GM04504 (cell line): Measurements from ENCODE around the gene SMCP.

ENCODE experiments used
- DNase-seq: peaks from one replicate; pipeline ENCODE4 v3.0.0-alpha.2; 2012; ENCODE audit warnings: low read depth

Gene SMCP, protein sequence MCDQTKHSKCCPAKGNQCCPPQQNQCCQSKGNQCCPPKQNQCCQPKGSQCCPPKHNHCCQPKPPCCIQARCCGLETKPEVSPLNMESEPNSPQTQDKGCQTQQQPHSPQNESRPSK

DNA sequence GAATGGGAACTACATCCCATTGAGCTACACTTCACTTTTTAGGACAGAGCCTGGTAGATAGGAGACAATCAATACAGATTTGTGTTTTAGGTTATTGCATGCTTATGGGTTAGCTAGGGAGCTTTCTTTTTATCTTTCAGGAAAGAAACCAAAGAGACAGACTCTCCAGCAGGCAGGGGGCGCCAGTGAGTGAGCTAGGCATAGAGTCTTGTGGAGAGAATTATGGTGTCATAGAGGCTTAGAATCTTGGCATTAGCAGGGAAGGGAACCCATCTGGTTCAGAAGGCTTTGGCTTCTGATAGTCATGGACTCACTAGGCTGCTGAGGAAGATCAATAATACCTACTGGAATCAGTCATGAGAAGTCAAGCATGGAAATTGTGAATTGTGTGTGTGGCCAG is at the start of gene SMCP:
SMCP (plus strand) TSS at position 281 of the 400 bp plus-strand sequence. CDS start 6,101 bp downstream, outside the sequence.
- no peak for DNase-seq

DNA sequence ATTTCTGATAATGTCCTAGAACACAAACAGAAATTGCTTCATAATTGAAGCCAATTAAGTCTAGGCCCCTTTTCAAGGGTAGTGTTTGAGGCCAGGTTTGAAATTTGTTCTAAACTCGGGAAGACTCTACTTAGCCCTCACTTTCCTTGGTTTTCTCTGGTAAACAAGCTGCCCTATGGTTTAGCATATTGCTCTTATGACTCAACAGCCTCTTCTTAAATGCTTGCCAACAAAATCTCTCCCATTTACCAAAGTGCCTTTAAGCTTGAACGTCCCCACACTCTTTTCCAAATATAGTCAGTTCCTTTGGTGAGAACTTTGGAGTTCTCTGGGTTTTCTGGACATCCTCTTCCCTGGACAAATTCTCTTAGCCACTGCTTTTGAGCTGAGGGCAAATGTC is 41.3 kb upstream of the SMCP start:
- DNase-seq = no peak

DNA sequence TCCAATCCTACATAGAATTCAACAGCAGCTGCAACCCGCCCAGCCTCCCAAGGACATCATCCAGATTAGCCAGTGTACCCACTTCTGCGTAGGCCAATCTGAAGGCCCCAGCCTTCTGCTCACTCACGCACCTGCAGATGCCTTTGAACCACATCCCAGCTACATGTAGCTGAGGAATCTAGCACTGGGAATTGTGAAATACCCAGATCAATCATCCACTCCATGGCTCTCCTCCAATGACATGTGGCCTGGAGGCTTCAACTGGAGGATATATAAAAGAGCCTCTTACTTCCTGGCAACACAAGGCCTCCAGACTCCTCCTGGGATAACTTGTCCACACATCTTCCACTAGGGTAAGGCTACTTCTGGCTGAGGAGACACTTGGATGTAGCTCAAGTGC is 35.6 kb upstream of the SMCP start, which contains the start of gene LCE6A:
LCE6A (plus strand) TSS at position 301 of the 400 bp plus-strand sequence. CDS start 665 bp downstream, outside the sequence.
- DNase-seq = no peak

DNA sequence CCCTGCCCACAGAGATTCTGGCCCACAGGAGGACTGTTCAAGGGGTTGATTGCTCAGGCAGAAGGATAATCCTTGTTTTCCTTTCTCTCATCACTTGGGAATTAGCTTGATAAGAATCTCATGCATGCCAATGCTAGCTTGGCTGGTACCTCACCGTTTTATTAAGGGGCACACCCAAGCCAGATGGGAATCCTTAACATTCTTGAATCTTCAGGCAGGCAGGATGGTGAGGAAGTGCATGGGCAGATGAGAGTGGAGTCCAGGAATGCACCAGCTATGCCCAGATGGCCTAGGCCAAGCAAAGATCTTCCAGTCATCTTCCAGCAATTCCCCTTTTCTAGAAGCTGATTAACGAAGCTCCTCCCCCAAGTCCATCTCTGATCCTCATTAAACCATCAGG is 22.5 kb upstream of the SMCP start:
- no peak for DNase-seq

DNA sequence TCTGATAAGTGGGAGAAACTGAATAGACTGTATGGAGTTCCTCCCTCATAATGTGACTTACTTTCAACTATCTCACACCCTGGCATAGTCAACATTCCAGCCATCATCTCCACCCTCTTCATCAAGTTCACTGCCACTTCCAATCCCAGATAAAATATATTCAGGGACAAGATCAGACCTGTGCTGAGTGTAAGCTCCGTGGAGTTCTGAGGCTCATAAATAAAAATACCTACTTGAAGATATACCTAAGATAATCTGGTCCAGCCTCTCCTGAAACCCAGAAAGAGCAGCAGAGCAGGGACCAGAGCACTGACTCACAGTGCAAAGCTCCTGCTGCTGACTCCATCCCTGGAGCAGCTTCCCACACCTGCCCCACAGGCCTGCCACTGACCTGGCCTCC is 20.1 kb upstream of the SMCP start:
- no peak for DNase-seq

DNA sequence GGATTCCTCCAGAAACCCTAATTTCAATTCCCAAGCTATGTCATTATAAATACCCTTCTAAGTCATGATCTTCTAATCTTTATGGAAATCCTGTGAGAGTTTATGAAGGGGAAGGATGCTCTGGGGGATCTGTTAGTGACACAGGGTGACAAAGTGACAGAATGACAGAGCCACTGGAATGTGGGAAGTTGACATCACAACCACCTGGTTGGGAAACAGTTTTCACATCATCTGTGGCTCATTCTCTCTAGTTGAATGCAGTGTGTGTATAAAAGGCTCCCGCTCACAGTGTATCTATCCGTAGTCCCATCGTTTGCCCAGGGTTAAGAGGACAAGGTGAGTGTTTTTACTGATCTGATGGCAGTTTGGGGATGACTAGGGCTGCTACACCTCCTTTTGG is 18.4 kb upstream of the SMCP start, which contains the start of gene LCE7A:
LCE7A (plus strand) TSS at position 301 of the 400 bp plus-strand sequence. CDS start 702 bp downstream, outside the sequence.
- no peak for DNase-seq

DNA sequence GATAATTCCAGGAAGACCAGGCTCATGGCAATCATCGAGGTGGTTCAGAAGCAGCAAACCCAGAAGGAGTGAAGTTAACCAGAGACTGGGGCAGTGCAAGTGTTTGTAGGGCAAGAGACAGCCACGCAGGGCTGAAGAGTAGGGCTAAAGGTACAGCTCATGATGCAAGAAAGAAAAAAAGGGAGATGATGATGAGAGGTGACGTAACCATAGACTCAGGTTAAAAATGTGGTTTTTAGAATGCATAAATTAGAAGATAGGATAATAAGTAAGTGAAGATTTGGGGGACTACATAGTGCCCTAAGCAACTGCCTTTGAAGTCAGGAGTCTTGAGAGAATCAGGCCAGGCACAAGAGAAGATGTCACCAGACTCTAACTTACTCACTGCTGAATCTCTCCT is 18.0 kb upstream of the SMCP start:
- DNase-seq = no peak

DNA sequence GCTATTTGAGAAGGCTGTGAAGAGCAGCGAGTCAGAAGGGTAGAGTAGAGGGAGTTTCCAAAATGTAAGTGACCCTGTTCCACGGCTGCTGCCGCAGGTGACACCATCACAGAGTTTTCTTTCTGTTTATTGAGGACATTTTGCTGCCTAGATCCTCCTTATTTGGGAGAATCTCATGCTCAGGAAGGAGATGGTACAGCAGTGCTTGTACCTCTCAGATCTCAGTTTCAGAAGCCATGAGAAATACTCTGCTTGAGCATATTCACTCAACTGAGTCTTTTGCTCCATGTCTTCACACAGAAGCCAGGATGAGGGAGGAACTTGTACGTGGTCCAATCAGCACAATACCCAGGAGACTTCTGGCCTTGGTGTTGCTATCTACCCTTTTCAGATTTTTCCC is 16.7 kb upstream of the SMCP start:
- no peak for DNase-seq

DNA sequence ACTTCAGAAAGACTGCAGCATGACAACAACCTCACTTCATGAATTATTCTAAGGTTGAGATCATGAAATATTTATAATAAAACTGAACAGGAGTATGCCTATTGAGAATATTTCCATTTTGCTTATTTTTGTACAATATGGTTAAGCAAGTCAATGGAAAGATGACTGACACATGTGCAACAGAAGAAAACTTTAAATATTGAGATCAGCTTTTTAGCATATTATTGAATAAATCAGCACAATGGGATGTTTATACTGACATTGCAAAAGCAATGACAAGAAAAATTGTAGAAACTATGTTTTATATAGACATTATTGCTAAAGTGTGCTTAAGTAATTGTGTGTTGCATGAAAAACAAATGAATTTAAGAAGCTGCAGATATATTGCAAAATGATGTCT is 13.7 kb upstream of the SMCP start:
- DNase-seq = no peak

DNA sequence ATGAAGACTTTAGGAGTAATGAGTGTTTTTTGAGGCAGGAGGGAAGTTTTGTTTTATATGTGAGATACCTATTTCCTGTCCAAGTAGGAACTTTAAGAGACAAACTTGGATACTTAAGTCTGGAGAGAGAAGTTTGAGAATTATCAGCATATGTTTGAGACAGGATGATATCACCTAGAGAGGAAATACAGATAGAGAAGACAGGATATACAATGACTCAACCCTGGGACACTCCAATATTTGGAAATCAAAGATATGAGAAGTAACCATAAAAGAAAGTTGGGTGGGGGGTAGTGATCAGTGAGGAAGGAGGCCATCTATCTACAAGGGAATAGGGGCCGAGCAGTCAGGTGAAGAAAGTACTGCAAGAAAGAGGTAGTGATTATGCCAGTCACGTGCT is 11.8 kb upstream of the SMCP start:
- no peak for DNase-seq

DNA sequence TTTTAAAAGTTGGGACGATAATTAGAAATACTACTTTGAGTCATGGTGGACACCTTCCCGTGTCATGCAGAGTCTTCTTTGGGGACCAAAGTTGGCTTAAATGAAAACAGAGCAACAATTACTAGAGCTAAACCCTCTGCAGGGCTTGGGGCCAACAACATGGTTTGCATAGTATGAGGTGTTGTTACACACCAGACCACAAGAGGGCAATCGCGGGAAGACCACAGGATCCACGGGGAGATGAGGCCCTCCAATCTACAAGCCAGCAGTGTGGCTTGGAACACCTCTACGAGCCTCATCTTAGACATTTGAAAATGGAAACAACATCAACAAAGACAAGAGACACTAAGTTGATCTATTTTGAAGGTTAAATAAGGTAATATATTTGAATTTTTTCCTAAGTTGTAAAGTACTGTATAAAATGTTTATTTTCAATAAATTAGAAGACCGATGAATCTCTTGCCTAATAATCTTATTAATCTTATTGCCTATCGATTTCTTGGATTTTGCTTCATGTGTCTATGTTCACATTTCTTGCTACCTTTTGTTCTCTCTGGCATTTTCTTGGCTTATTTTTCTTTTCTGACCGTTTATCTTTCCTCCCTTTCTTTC is 8.2 kb upstream of the SMCP start:
- peak; percentile 43 for DNase-seq

DNA sequence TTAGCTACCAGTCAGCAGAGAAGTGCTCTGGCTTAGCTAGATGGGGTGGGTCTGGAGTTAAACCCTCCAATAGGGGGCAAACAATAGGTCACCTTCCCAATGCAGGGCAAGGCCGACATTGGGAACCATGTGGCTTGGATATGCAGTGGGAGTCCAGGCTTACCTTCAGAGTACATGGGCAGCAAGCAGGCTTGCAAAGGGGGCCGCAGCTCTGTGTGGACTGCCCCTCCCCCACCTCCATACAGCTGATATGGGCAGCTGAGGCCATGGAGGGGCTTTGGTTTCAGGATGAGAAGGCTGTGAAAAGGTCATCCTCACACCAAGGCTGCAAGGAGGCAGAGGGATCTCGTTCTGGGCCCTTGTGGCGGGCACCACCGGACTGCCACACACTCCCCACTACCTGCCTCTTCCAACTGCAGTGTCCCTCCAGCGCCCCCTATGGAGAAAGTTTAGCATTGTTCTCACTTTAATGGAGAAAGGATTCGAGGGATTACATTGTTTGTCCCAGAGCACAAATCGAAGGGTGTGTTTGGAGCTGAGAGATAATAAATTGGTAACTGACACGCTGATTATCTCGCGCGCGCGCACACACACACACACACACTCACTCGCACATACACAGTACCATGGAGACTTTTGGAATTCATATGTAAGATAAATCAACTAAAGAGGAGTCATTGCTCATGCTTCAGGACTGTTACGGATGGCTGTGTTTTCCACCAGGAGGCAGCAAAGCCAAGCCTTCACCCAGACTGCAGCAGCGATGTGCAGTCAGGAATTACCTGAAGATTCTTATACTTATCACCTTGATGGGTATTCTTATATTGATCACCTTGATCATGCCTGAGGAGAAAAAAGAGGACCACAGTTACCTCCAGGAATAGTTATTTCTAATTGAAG is 7.0 kb upstream of the SMCP start:
- no peak for DNase-seq

DNA sequence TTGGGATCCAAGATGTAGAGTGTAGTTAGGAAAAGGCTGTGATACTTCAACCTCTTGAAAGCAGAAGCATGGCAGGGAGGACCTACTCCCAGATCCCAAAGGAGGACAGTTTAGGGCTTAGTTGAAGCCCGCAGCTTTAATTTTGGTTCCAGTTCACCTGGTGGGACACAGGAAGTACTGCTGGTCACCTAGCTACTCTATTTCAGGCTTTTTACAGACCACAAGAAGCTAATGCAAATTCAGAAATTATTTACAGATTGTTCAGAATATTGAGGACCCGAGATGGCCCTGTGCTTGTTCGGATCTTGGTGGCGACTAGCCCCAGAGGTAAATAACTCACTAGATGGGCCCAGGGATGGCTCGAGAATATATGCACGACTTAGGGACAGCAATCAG is 6.4 kb upstream of the SMCP start:
- no peak for DNase-seq

DNA sequence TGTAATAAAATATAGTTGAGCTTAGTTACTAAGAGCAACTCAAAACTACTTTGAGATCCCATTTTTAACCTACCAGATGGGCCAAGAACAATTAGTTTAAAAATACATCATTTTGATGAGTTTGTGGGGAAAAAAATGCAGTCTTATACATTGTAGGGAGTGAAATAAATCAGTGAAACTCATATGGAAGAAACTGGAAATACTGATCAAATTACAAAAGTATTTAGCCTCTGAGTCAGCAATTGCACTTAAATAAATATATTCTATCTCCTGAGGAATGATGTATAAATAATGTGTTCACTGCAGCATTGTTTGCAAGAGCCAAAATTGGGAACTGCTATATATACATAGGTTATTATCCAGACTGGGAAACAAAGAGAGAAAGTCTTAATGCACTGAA is 4.6 kb upstream of the SMCP start:
- no peak for DNase-seq

DNA sequence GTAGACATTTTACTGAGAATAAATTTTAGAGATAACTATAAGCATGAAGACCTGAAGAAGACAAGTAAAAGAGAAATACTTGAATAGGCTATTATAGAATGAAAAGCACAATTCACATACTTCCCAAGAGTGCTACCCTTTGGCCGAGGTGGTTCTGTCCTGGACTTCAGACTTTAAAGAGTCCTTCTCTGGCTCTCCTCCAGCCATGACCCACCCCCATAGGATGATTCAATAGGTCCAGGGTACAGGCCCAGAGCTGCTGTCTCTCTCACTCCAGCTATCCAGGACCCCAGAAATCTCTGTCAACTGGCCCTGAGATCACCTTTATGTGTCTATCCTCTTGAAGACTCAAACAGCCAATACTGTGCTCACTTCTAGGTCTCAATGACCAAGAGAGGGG is 1.3 kb upstream of the SMCP start:
- DNase-seq = no peak

DNA sequence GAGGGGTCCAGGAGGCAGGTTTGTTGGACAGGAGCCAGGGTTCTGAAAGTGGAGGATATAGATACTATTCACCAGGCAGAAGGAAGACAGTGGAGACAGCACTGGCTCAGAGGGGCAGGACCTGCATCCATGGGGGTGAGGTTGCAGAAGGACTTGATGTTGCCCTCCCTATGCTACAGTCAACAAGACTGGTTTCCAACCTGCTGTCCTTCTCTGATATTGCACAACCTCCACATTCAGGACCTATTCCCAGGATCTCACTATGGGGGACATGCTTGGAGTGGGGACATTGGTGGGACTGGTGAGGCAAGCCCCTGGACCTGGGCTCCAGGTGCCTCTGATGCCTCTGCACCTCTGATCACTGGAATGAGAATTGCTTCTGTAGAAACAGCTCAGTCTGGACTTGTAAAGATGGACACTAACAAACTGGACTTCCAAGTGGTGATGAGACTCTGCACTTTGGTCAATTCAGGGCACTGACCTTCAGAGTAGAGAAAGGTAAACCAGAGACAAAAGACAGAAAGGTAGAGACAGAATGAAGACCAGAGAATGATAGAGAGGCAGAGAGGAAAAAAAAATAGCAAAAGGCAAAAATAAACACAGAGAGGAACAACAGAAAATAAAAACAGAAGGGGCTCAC is 1.6 kb downstream of the SMCP start:
- no peak for DNase-seq

DNA sequence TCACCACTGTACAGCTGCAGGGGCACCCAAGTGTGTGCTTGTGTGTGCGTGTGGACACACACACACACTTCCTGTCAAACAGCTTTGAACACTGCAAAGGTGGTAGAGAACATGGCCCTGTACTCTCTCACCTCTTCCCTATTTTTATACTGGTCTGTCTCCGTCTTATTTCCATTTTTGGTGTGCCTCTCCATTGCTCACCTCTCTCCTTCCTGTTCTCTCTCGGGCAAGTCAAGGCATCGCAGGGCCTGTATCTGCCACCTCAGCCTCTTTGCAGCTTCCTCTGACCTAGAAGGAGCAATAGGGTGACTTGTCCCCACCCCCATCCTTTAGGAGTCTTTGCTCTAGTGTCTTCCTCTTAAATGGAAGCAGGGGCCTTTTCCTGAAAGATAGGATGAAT is 2.2 kb downstream of the SMCP start:
- DNase-seq = no peak

DNA sequence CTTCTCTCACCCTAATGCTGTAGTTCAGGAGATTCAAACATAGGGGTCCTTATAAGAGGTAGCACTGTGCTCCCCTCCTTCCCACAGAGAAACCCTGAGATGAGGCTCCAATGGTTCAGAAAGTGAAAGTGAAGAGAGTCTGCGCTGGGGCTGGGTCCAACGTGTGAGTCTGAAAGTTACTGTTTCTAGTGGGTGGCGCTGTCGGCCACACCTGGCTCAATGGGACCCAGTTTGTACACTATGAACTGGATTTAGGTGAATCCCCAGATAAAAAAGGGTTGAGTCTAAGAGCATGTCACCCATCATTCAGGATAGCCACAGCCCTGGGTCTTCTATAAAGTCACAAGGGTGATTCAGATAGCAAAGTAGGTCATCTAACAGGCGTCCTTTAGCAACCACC is 2.8 kb downstream of the SMCP start:
- no peak for DNase-seq

DNA sequence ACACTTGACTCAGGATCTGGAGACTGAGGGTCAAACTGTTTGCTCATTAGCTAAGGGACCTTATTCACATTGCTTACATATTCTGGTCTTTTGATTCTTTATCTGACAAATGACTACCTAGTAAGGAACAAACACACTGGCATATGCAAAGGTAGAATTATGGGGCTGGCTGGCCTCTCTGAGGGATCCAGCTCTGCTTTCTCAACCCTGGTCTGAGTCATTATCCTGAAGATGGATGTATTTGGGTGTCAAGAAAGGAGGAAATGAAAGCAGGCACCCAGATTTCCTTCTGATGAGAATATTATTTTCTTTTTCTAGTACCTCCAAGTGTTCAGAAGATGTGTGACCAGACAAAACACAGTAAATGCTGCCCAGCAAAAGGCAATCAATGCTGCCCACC is 6.0 kb downstream of the SMCP start:
- no peak for DNase-seq

DNA sequence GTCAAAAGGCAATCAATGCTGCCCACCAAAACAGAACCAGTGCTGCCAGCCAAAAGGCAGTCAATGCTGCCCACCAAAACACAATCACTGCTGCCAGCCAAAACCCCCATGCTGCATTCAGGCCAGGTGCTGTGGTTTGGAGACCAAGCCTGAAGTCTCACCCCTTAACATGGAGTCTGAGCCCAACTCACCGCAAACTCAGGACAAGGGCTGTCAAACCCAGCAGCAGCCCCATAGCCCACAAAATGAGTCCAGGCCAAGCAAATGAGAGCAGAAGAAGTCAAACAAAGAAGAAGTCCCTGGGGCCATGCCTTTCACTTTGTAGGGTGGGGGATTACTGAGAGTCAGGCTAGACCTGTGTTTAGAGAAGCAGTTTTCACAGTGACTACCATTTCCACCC is 6.4 kb downstream of the SMCP start:
- no peak for DNase-seq

DNA sequence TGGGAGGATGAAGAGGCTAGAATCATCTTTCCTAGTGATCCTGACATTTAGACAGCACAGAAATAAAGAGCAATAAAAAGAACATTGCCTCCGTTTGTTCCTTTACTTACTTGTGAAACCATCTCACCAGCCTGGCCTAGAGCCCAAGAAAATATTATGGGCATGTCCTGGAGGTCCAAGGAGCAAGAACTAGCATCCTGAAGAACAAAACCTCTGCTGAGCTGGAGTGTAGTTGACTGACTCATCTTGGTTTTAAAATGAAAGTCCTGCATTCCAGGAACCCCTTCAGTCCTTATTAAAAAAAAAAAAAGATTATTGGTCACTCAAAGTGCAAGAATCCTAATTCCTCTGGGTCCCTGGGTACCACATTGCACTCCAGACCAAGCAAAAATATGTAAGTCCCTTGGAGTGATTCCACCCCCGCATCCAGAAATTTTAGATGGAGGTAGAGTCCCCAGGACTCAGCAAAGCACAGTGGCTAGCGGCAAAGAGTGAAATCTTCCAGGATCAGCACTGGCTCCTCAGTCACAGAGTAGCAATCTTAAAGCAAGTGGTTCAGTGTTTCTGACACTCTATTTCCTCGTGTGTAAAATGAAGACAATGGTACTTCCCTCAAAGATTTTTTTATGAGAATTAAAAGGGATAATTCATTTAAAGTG is 7.0 kb downstream of the SMCP start:
- DNase-seq = no peak

DNA sequence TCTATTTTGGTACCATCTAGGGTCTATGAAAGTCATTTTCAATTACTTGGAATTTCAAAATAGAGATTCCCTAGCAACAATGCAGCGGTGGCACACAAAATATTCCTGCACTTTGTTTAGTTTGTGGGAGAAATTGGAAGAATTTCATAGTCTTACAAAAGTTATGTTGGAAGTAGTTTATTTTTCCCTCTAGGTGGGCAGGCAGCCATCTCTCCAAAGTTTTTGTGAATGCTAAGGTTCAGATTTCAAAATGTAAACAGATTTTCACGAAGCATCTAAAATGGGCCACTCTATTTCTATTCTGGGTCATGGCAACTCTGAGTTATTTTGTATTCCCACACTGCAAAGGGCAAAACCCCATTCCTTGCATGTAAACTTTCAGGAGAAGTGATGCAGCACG is 8.0 kb downstream of the SMCP start:
- no peak for DNase-seq
